ENCODE measurements around the gene F7. TPM values are rescaled to one million over a fixed set of nuclear protein-coding genes. Genes with fewer than 3 reads are reported as not detected.

F7 gene
- total RNA-seq, 1 experiment from 2014 or later = not detected

- no peaks in the 10 kb centered on the region for H3K36me3 ChIP-seq (ENCODE audit: control insufficient read depth, insufficient read depth, low read length)
- no TSS peak for BruUV-seq (replicated peaks)
- DNase-seq (ENCODE audit: low read depth, low spot score) (no peak), ATAC-seq (no peak)
- CTCF ChIA-PET = no interaction called here
- H3K27me3 ChIP-seq (ENCODE audit: control insufficient read depth, insufficient read depth, low read length) = no peaks in the 10 kb centered on the region
- H3K9me3 ChIP-seq (ENCODE audit: control insufficient read depth, insufficient read depth, low read depth, low read length) = no peaks in the 10 kb centered on the region
- intact Hi-C loops (cut with micrococcal nuclease; ENCODE audit: unreplicated experiment) (no loop called here), in situ Hi-C loops (cut with HindIII; ENCODE audit: low pct_unique_long_range_greater_than_20kb, low sequenced_read_pairs) (no loop called here)
- H3K4me1 ChIP-seq (ENCODE audit: control insufficient read depth, insufficient read depth, low read length) = no peaks in the 10 kb centered on the region
- TF ChIP-seq SIN3A (IDR thresholded peaks at IDR 0.05; ENCODE audit: borderline replicate concordance, insufficient read depth, low read depth, low read length) (no peak), REST (IDR thresholded peaks at IDR 0.05; ENCODE audit: insufficient read depth in 1 of 2, low read depth in 2 of 2, low read length in 1 of 2) (no peak), TCF7L2 (IDR thresholded peaks at IDR 0.05; ENCODE audit: low read depth, low read length) (no peak), POLR2AphosphoS5 (IDR thresholded peaks at IDR 0.05; ENCODE audit: low read depth, low read length) (no peak), CTCF (IDR thresholded peaks at IDR 0.05) (no peak)
- H3K4me3 ChIP-seq (ENCODE audit: low read depth in 2 of 2, low read length in 2 of 2) = no peak overlapping the region
- POLR2A ChIA-PET = no interaction called here
- no peak overlapping the region for H3K27ac ChIP-seq (ENCODE audit: low read length)
Measured at GRCh38 chr13:113094410-113094800, 11.2 kb upstream of the F7 start.

GRCh38 chr13:113095146-113096051 is 10.2 kb upstream of the F7 start:
- intact Hi-C loops (cut with micrococcal nuclease; ENCODE audit: unreplicated experiment) (no loop called here), in situ Hi-C loops (cut with HindIII; ENCODE audit: low pct_unique_long_range_greater_than_20kb, low sequenced_read_pairs) (no loop called here)
- Histone ChIP-seq H3K36me3 (ENCODE audit: control insufficient read depth, insufficient read depth, low read length) (no peaks in the 10 kb centered on the region), H3K9me3 (ENCODE audit: control insufficient read depth, insufficient read depth, low read depth, low read length) (no peaks in the 10 kb centered on the region), H3K4me3 (ENCODE audit: low read depth in 2 of 2, low read length in 2 of 2) (no peak overlapping the region), H3K27me3 (ENCODE audit: control insufficient read depth, insufficient read depth, low read length) (no peaks in the 10 kb centered on the region), H3K4me1 (ENCODE audit: control insufficient read depth, insufficient read depth, low read length) (no peaks in the 10 kb centered on the region), H3K27ac (ENCODE audit: low read length) (no peak overlapping the region)
- ChIA-PET POLR2A (no interaction called here), CTCF (no interaction called here)
- DNase-seq (ENCODE audit: low read depth, low spot score) = no peak
- ATAC-seq = no peak
- BruUV-seq (replicated peaks) = no TSS peak
- TF ChIP-seq SIN3A (IDR thresholded peaks at IDR 0.05; ENCODE audit: borderline replicate concordance, insufficient read depth, low read depth, low read length) = no peak
- TF ChIP-seq POLR2AphosphoS5 (IDR thresholded peaks at IDR 0.05; ENCODE audit: low read depth, low read length) = no peak
- TF ChIP-seq TCF7L2 (IDR thresholded peaks at IDR 0.05; ENCODE audit: low read depth, low read length) = no peak
- no peak for TF ChIP-seq CTCF (IDR thresholded peaks at IDR 0.05)
- no peak for TF ChIP-seq REST (IDR thresholded peaks at IDR 0.05; ENCODE audit: insufficient read depth in 1 of 2, low read depth in 2 of 2, low read length in 1 of 2)

Data from Panc1 (cell line).